Iris pigment epithelial cell (primary cell): ENCODE measurements around the gene INPP5A.

Experiments
- DNase-seq: peaks from one replicate; pipeline ENCODE4 v3.0.0-alpha.2; 2011; ENCODE audit warnings: low read depth

Gene INPP5A

GRCh38 chr10:132804785-132805426 is 267.3 kb downstream of the INPP5A start:
- no peak for DNase-seq

- no peak for DNase-seq
Measured at GRCh38 chr10:132805599-132805998, 268.0 kb downstream of the INPP5A start.

GRCh38 chr10:132806110-132806509 is 268.5 kb downstream of the INPP5A start:
- no peak for DNase-seq

- DNase-seq: no peak
Measured at GRCh38 chr10:132806561-132807003, 269.0 kb downstream of the INPP5A start.

GRCh38 chr10:132807621-132808049 is 270.0 kb downstream of the INPP5A start:
- no peak for DNase-seq

GRCh38 chr10:132808383-132809231 is 271.0 kb downstream of the INPP5A start:
- DNase-seq: no peak

GRCh38 chr10:132809232-132810140 is 271.9 kb downstream of the INPP5A start:
- no peak for DNase-seq

- no peak for DNase-seq
Measured at GRCh38 chr10:132810141-132810806, 272.7 kb downstream of the INPP5A start.

GRCh38 chr10:132810807-132811700 is 273.5 kb downstream of the INPP5A start:
- DNase-seq: no peak

GRCh38 chr10:132811891-132812481 is 274.4 kb downstream of the INPP5A start:
- no peak for DNase-seq

GRCh38 chr10:132812520-132812919 is 274.9 kb downstream of the INPP5A start:
- DNase-seq: no peak

GRCh38 chr10:132813001-132813401 is 275.4 kb downstream of the INPP5A start:
- no peak for DNase-seq

GRCh38 chr10:132813560-132814468 is 276.2 kb downstream of the INPP5A start:
- no peak for DNase-seq

- no peak for DNase-seq
Measured at GRCh38 chr10:132814469-132814856, 276.9 kb downstream of the INPP5A start.

- no peak for DNase-seq
Measured at GRCh38 chr10:132815168-132815857, 277.7 kb downstream of the INPP5A start.

- no peak for DNase-seq
Measured at GRCh38 chr10:132816718-132817117, 279.1 kb downstream of the INPP5A start.

- no peak for DNase-seq
Measured at GRCh38 chr10:132817701-132818211, 280.2 kb downstream of the INPP5A start.

GRCh38 chr10:132820056-132820455 is 282.5 kb downstream of the INPP5A start:
- no peak for DNase-seq
